Measurements from ENCODE around the gene TLE2. TPM values are rescaled to one million over a fixed set of nuclear protein-coding genes. Genes with fewer than 3 reads are reported as not detected.

The TLE2 gene
- total RNA-seq, 1 donor from 2014 or later = 23.3 TPM

GRCh38 chr19:2963122-2963521, 66.0 kb downstream of the TLE2 start:
- no peak for DNase-seq (ENCODE audit: low read depth)
- TF ChIP-seq, protein P1, sequence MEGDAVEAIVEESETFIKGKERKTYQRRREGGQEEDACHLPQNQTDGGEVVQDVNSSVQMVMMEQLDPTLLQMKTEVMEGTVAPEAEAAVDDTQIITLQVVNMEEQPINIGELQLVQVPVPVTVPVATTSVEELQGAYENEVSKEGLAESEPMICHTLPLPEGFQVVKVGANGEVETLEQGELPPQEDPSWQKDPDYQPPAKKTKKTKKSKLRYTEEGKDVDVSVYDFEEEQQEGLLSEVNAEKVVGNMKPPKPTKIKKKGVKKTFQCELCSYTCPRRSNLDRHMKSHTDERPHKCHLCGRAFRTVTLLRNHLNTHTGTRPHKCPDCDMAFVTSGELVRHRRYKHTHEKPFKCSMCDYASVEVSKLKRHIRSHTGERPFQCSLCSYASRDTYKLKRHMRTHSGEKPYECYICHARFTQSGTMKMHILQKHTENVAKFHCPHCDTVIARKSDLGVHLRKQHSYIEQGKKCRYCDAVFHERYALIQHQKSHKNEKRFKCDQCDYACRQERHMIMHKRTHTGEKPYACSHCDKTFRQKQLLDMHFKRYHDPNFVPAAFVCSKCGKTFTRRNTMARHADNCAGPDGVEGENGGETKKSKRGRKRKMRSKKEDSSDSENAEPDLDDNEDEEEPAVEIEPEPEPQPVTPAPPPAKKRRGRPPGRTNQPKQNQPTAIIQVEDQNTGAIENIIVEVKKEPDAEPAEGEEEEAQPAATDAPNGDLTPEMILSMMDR (IDR thresholded peaks at IDR 0.05; ENCODE audit: insufficient read depth, low read length, poor library complexity, severe bottlenecking) = no peak
- Histone ChIP-seq H3K36me3 (ENCODE audit: control insufficient read depth, insufficient read depth, low read length) (no peaks in the 10 kb centered on the region), H3K27me3 (ENCODE audit: control insufficient read depth, insufficient read depth, low read length) (no peaks in the 10 kb centered on the region), H3K4me3 (ENCODE audit: low read depth, low read length) (no peak overlapping the region)

- Histone ChIP-seq H3K36me3 (ENCODE audit: control insufficient read depth, insufficient read depth, low read length) (no peaks in the 10 kb centered on the region), H3K27me3 (ENCODE audit: control insufficient read depth, insufficient read depth, low read length) (no peaks in the 10 kb centered on the region), H3K4me3 (ENCODE audit: low read depth, low read length) (no peak overlapping the region)
- DNase-seq (ENCODE audit: low read depth) = no peak
- TF ChIP-seq, protein P1 (IDR thresholded peaks at IDR 0.05; ENCODE audit: insufficient read depth, low read length, poor library complexity, severe bottlenecking) = peak; percentile 56
Measured at GRCh38 chr19:2962018-2962670, 66.9 kb downstream of the TLE2 start.

GRCh38 chr19:2960120-2960519, 69.0 kb downstream of the TLE2 start:
- H3K27me3 ChIP-seq (ENCODE audit: control insufficient read depth, insufficient read depth, low read length) = no peaks in the 10 kb centered on the region
- DNase-seq (ENCODE audit: low read depth) = no peak
- TF ChIP-seq, protein P1 (IDR thresholded peaks at IDR 0.05; ENCODE audit: insufficient read depth, low read length, poor library complexity, severe bottlenecking) = no peak

GRCh38 chr19:2957160-2957559, 71.9 kb downstream of the TLE2 start:
- DNase-seq (ENCODE audit: low read depth) = no peak
- no peaks in the 10 kb centered on the region for H3K36me3 ChIP-seq (ENCODE audit: control insufficient read depth, insufficient read depth, low read length)
- TF ChIP-seq, protein P1 (IDR thresholded peaks at IDR 0.05; ENCODE audit: insufficient read depth, low read length, poor library complexity, severe bottlenecking) = no peak
- no peaks in the 10 kb centered on the region for H3K27me3 ChIP-seq (ENCODE audit: control insufficient read depth, insufficient read depth, low read length)
- no peak overlapping the region for H3K4me3 ChIP-seq (ENCODE audit: low read depth, low read length)

More at GRCh38 chr19:2960120-2960519, 69.0 kb downstream of the TLE2 start:
- Histone ChIP-seq H3K4me3 (ENCODE audit: low read depth, low read length) (no peak overlapping the region), H3K36me3 (ENCODE audit: control insufficient read depth, insufficient read depth, low read length) (no peaks in the 10 kb centered on the region)

- no peak overlapping the region for H3K4me3 ChIP-seq (ENCODE audit: low read depth, low read length)
- TF ChIP-seq, protein P1 (IDR thresholded peaks at IDR 0.05; ENCODE audit: insufficient read depth, low read length, poor library complexity, severe bottlenecking) = no peak
- H3K27me3 ChIP-seq (ENCODE audit: control insufficient read depth, insufficient read depth, low read length) = no peaks in the 10 kb centered on the region
- no peaks in the 10 kb centered on the region for H3K36me3 ChIP-seq (ENCODE audit: control insufficient read depth, insufficient read depth, low read length)
- DNase-seq (ENCODE audit: low read depth) = peak; percentile 31
Measured at GRCh38 chr19:2952953-2953481, 76.1 kb downstream of the TLE2 start.

Data from kidney epithelial cell (primary cell).